GM12801 (cell line): ENCODE measurements around the gene DLX4.

Source experiments
- CTCF ChIP-seq: IDR thresholded peaks from one replicate; pipeline ENCODE4 v1.5.1; 2011; ENCODE audit warnings: control low read depth; ENCODE audit not compliant: insufficient read length; ENCODE audit errors: extremely low read depth

Gene DLX4

DNA sequence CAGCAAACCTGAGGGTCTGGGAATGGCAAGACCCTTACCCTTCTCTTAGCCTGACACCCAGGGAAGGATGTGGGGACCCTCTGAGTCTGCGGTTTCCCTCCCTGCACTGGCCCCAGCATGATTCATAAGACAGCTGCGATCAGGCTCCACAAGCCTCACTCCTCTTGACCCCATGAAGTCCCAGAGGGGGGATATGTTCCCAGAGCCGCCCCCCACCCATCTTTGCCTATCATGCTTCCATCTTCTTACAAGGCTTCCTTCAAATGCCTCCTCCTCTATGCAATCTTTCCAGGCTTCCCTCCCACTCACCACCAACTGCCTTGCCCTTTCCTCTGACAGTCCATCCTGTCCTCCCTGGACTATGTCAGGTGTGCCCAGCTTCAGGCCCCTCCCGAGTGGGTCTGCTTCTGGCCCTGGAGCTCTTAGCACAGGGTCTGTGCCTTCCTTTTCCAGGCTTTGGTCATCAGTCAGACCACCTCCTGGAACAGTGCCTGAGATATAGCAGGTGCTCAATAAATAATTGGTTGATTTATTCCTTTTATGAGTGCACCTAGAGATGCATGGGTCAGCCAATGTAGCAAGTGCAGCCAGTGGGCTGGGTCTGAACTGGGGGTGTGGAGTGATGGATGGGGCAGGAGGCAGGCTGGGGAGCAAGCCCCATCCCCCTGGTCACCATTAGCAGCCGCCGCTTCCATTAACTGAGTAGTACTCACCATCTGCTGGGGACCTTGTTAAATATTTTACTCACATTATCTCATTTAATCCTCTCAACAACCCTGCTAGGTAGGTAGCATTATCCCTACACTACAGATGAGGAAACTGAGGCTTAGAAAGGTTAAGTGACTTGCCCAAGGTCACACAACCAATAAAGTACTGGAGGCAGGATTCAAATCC is 17.7 kb downstream of the DLX4 start:
- TF ChIP-seq CTCF, result no peak

GRCh38 chr17:49987290-49987585 is 18.2 kb downstream of the DLX4 start:
- TF ChIP-seq CTCF, result no peak

- no peak for TF ChIP-seq CTCF
Observed at GRCh38 chr17:49987681-49988441, 18.9 kb downstream of the DLX4 start.

GRCh38 chr17:49989518-49989880 is 20.5 kb downstream of the DLX4 start:
- no peak for TF ChIP-seq CTCF

GRCh38 chr17:49990331-49990730 is 21.3 kb downstream of the DLX4 start:
- TF ChIP-seq CTCF, result no peak

DNA sequence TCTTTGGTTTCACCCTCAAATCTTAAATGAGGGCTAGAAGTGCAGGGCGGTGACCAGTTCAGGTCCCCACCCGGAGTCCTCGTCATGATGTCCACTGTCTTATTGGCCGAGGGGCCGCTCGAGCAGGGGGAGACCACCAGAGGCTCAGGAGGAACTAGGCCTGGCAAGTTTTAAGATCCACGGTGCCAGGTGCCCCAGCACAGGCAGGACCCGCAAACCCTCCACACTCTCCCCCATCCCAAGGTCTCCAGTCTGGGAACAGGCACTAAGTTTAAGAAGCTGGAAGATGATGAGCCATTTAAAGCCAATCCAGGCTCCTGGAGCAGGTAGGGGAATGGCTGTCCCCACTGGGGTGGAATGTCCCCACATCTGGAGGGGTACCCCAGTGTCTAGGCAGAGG is 21.9 kb downstream of the DLX4 start:
- no peak for TF ChIP-seq CTCF

DNA sequence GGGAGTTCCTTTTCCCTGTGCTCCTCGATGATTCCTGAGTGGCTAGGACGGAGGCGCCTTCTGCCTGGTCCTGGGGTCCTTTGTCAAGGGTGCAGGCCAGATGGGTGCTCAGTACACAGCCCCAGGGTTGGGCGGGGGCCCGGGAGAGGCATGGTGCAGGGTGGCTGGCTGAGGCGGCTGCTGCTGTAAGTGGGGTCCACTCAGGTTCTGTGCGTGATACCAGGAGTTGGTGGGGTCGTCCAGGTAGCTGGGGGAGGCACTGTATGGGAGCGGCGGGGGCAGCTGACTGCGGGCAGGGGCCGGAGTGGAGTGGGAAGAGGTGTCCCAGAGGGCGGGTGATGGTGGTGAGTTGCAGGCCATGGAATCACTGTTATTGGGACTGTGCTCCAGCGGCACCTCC is 22.4 kb downstream of the DLX4 start:
- no peak for TF ChIP-seq CTCF
